Mammary epithelial cell (primary cell): ENCODE measurements around the gene ULK4.

Experiments
- CTCF ChIP-seq, 2 donors: IDR thresholded peaks in 1 of 2; conservative IDR thresholded peaks in 1 of 2; 2 replicates each; pipeline ENCODE4 v1.5.1; 2011 to 2012; ENCODE audit warnings: inconsistent platforms in 2 of 2, low read length in 2 of 2, mild to moderate bottlenecking in 2 of 2, control low read depth in 1 of 2, low read depth in 1 of 2; ENCODE audit not compliant: insufficient read depth in 1 of 2; ENCODE audit errors: extremely low read depth in 1 of 2
- EZH2 ChIP-seq: IDR thresholded peaks from 2 replicates; pipeline ENCODE4 v1.6.1; 2012; ENCODE audit warnings: low read length, inconsistent platforms, borderline replicate concordance

- TF ChIP-seq CTCF (conservative IDR thresholded peaks at IDR 0.05 in 1 of 2, IDR thresholded peaks at IDR 0.05 in 1 of 2; ENCODE audit: extremely low read depth in 1 of 2, insufficient read depth in 1 of 2, low read depth in 1 of 2, low read length in 2 of 2): no peak
- TF ChIP-seq EZH2: no peak
These were observed 657.3 kb downstream of the ULK4 start for GRCh38 chr3:41304593-41304992.
